C4-2B (cell line): Measurements from ENCODE around the gene PRKCE.

ENCODE experiments used
- ZFX ChIP-seq: fragments of 450-650 bp; IDR thresholded peaks from 2 replicates; pipeline ENCODE4 v1.6.1; 2017
- TF ChIP-seq, protein P1 (sequence below): fragments of 450-650 bp; conservative IDR thresholded peaks from 2 replicates; pipeline ENCODE4 v1.5.1; 2017; ENCODE audit warnings: mild to moderate bottlenecking

DNA sequence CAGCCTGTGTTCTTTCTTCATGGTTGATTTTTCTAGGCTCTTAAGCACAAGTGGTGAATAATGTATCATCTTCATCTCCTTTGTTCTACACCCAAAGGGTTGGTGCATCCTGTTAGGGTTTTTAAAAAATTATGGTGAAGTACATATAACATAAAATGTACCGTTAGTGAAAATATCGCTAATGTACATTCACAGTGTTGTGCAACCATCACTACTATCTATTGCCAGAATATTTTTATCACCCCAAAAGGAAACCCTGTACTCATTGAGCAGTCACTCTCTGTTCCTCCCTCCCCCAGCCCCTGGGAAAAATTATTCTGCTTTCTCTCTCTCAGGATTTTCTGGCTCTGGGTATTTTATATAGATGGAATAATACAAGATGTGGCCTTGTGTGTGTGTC is 98.5 kb downstream of the PRKCE start:
- TF ChIP-seq, protein P1, sequence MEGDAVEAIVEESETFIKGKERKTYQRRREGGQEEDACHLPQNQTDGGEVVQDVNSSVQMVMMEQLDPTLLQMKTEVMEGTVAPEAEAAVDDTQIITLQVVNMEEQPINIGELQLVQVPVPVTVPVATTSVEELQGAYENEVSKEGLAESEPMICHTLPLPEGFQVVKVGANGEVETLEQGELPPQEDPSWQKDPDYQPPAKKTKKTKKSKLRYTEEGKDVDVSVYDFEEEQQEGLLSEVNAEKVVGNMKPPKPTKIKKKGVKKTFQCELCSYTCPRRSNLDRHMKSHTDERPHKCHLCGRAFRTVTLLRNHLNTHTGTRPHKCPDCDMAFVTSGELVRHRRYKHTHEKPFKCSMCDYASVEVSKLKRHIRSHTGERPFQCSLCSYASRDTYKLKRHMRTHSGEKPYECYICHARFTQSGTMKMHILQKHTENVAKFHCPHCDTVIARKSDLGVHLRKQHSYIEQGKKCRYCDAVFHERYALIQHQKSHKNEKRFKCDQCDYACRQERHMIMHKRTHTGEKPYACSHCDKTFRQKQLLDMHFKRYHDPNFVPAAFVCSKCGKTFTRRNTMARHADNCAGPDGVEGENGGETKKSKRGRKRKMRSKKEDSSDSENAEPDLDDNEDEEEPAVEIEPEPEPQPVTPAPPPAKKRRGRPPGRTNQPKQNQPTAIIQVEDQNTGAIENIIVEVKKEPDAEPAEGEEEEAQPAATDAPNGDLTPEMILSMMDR = no peak
- TF ChIP-seq ZFX = no peak
